K562 (cell line): ENCODE measurements around the gene VDAC2. TPM values are rescaled to one million over a fixed set of nuclear protein-coding genes. Genes with fewer than 3 reads are reported as not detected.

Experiments
- CREM ChIP-seq: IDR thresholded peaks from 2 replicates; pipeline ENCODE4 v1.6.1; 2014; ENCODE audit warnings: antibody characterized with exemption, low read depth
- ERF ChIP-seq: fragments of 450-650 bp; formaldehyde crosslinking; IDR thresholded peaks from 2 replicates; pipeline ENCODE4 v1.4.0; 2020; ENCODE audit warnings: mild to moderate bottlenecking, mixed read lengths
- FUS ChIP-seq: fragments of 200-400 bp; formaldehyde crosslinking; optimal IDR thresholded peaks from 2 replicates; pipeline ENCODE3; 2017; ENCODE audit warnings: low read depth, low read length
- GTF2E2 ChIP-seq: fragments of 200-800 bp; sonication (Bioruptor generic); IDR thresholded peaks from 2 replicates; pipeline ENCODE4 v1.6.1; 2016; ENCODE audit warnings: missing genetic modification characterization, missing compliant biosample characterization
- HDGF ChIP-seq: fragments of 450-650 bp; IDR thresholded peaks from 2 replicates; pipeline ENCODE4 v1.6.1; 2016
- NCOA2 ChIP-seq, 2 experiments: fragments of 450-650 bp; IDR thresholded peaks; 2 replicates each; pipeline ENCODE4 v1.6.1; 2018; ENCODE audit warnings: mild to moderate bottlenecking in 2 of 2, moderate library complexity in 1 of 2; ENCODE audit not compliant: partially characterized antibody in 2 of 2
- NR2C1 ChIP-seq, 2 experiments: fragments of 450-650 bp; IDR thresholded peaks; 2 replicates each; pipeline ENCODE4 v1.6.1; 2017; ENCODE audit warnings: mild to moderate bottlenecking in 2 of 2, antibody characterized with exemption in 1 of 2, inconsistent platforms in 1 of 2, missing compliant biosample characterization in 1 of 2, missing genetic modification characterization in 1 of 2
- NR4A1 ChIP-seq, 2 experiments: fragments of 250-450 bp in 1 of 2; fragments of 450-650 bp in 1 of 2; sonication (Bioruptor Pico) in 1 of 2; IDR thresholded peaks; 2 replicates each; pipeline versions ENCODE4 v1.4.0 to v1.6.1; 2016 to 2020; ENCODE audit warnings: mild to moderate bottlenecking in 2 of 2, missing compliant biosample characterization in 1 of 2, missing genetic modification characterization in 1 of 2, moderate library complexity in 1 of 2
- NRF1 ChIP-seq, 2 experiments: fragments of 450-650 bp; IDR thresholded peaks in 1 of 2; conservative IDR thresholded peaks in 1 of 2; 2 replicates each; pipeline ENCODE4 v1.6.1; 2014; ENCODE audit warnings: mild to moderate bottlenecking in 2 of 2
- RFX7 ChIP-seq: fragments of 250-450 bp; sonication (Bioruptor Pico); IDR thresholded peaks from 2 replicates; pipeline ENCODE4 v1.5.1; 2021; ENCODE audit warnings: mild to moderate bottlenecking
- SPI1 ChIP-seq: IDR thresholded peaks from 2 replicates; pipeline ENCODE4 v1.6.1; 2011; ENCODE audit warnings: low read depth, low read length, control low read depth, borderline replicate concordance
- ZC3H4 ChIP-seq: sonication (generic); formaldehyde crosslinking; IDR thresholded peaks from 2 replicates; pipeline ENCODE4 v1.9.0; 2021; ENCODE audit warnings: missing genetic modification reagents, borderline replicate concordance
- ZFP1 ChIP-seq: fragments of 450-650 bp; formaldehyde crosslinking; IDR thresholded peaks from 2 replicates; pipeline ENCODE4 v1.4.0; 2020; ENCODE audit warnings: mild to moderate bottlenecking, mixed read lengths
- ZFP36 ChIP-seq: fragments of 150-350 bp; IDR thresholded peaks from 2 replicates; pipeline ENCODE4 v1.6.1; 2018; ENCODE audit warnings: low read length, low read depth; ENCODE audit not compliant: partially characterized antibody
- ZNF785 ChIP-seq: fragments of 250-450 bp; sonication (Bioruptor Pico); IDR thresholded peaks from 2 replicates; pipeline ENCODE4 v1.4.0; 2020; ENCODE audit warnings: mild to moderate bottlenecking
- polyA plus RNA-seq, 8 experiments: library from polyadenylated mRNA; depleted of rRNA in 4 of 8; stranded (reverse) in 5 of 8; unstranded in 3 of 8; fragments of >200 nt; fragmentation: Nextera tagmentation in 2 of 8; fragmentation: Illumina TruSeq in 1 of 8; extraction: Ambion mirVana in 2 of 8; extraction: Trizol in 1 of 8; gene quantifications; 2 replicates each; pipeline versions ENCODE4 v1.2.1 to v1.2.3, GENCODE V29; 2011 to 2014; ENCODE audit warnings: inconsistent platforms in 1 of 8, missing spikeins in 1 of 8
- total RNA-seq, 7 experiments: library from RNA; depleted of rRNA in 6 of 7; stranded (reverse); fragments of >200 nt in 6 of 7; fragmentation: Illumina TruSeq in 2 of 7; extraction: Trizol in 2 of 7; gene quantifications; 2 replicates each; pipeline versions ENCODE4 v1.2.1 to v1.2.3, GENCODE V29; 2011 to 2021; ENCODE audit warnings: low replicate concordance in 1 of 7
- TF ChIP-seq, protein P1 (sequence below): IDR thresholded peaks from 2 replicates; pipeline ENCODE4 v1.6.1; 2014; ENCODE audit warnings: antibody characterized with exemption
- TF ChIP-seq, protein P2 (sequence below): fragments of 250-450 bp; sonication (Bioruptor Pico); IDR thresholded peaks from 2 replicates; pipeline ENCODE4 v1.8.0; 2022; ENCODE audit warnings: inconsistent platforms, mild to moderate bottlenecking, moderate library complexity, borderline replicate concordance
- TF ChIP-seq, protein P3 (sequence below): sonication (generic); formaldehyde crosslinking; IDR thresholded peaks from 2 replicates; pipeline ENCODE4 v1.8.0; 2022; ENCODE audit warnings: mild to moderate bottlenecking, missing genetic modification reagents
- TF ChIP-seq, protein P4 (sequence below): sonication (generic); formaldehyde crosslinking; IDR thresholded peaks from 2 replicates; pipeline ENCODE4 v1.8.0; 2023; ENCODE audit warnings: missing genetic modification reagents, mild to moderate bottlenecking, borderline replicate concordance

The VDAC2 gene
- total and polyA plus RNA-seq, 9 of the 15 experiments (the other 6 are each of a cell fraction or from before 2014, with no cell fraction given) = 139 to 450 (median 250) TPM

DNA sequence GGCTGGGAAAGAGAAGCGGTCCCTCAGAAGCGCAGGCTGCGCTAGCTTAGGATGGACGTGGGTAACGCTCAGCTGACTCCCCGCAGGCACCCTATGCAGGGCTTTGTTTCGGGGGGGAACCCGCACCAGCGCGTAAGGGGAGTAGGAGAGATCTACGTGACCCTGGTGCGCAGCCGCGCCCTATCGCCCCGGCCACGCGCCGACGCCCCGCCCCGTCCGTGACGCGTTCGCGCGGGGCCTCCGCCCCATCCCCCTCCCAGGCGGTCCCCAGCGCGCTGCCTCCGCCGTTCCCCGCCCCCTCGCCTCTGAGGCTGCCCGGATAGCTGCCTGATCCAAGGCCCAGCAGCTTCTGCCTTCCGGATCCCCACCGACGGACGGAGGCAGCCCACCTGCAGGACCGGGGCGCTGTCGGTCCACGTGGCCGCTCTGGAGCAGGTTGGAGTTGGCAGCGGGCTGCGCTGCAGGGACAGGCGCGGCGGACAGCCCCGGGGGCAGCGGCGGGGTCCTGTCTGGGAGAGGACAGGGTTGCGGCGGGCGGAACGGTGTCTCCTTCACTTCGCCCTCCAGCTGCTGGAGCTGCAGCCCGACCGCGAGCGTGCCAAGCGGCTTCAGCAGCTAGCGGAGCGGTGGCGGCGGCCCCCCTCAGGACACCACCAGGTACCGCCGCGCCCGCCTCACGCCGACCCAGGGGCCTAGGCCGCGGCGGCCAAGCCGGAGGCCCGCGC is at the start of gene VDAC2 (continued):
- TF ChIP-seq, protein P1, sequence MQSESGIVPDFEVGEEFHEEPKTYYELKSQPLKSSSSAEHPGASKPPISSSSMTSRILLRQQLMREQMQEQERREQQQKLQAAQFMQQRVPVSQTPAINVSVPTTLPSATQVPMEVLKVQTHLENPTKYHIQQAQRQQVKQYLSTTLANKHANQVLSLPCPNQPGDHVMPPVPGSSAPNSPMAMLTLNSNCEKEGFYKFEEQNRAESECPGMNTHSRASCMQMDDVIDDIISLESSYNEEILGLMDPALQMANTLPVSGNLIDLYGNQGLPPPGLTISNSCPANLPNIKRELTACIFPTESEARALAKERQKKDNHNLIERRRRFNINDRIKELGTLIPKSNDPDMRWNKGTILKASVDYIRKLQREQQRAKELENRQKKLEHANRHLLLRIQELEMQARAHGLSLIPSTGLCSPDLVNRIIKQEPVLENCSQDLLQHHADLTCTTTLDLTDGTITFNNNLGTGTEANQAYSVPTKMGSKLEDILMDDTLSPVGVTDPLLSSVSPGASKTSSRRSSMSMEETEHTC = peak; percentile 45; the same call in 1 of the 2 replicates
- TF ChIP-seq ZFP36 = peak; percentile 18
- 0 out of 2 replicates have a peak, but pooled peaks have one; percentile 17 for TF ChIP-seq SPI1
- TF ChIP-seq CREM = peak; percentile 95
- TF ChIP-seq HDGF = no peak
- no peak for TF ChIP-seq ZNF785 (CRISPR knock-in tag)
- no peak for TF ChIP-seq ZFP1 (CRISPR knock-in tag)
- TF ChIP-seq RFX7 = no peak
- peak; percentile 83 for TF ChIP-seq ERF (CRISPR knock-in tag)
- peak; percentile 92 for TF ChIP-seq GTF2E2 (tag)
- TF ChIP-seq, protein P2, sequence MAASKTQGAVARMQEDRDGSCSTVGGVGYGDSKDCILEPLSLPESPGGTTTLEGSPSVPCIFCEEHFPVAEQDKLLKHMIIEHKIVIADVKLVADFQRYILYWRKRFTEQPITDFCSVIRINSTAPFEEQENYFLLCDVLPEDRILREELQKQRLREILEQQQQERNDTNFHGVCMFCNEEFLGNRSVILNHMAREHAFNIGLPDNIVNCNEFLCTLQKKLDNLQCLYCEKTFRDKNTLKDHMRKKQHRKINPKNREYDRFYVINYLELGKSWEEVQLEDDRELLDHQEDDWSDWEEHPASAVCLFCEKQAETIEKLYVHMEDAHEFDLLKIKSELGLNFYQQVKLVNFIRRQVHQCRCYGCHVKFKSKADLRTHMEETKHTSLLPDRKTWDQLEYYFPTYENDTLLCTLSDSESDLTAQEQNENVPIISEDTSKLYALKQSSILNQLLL = no peak
- TF ChIP-seq, protein P3, sequence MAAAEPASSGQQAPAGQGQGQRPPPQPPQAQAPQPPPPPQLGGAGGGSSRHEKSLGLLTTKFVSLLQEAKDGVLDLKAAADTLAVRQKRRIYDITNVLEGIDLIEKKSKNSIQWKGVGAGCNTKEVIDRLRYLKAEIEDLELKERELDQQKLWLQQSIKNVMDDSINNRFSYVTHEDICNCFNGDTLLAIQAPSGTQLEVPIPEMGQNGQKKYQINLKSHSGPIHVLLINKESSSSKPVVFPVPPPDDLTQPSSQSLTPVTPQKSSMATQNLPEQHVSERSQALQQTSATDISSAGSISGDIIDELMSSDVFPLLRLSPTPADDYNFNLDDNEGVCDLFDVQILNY (CRISPR knock-in tag) = no peak; the same call in 1 of the 2 replicates
- TF ChIP-seq NRF1 (conservative IDR thresholded peaks at IDR 0.05 in 1 of 2, IDR thresholded peaks at IDR 0.05 in 1 of 2) = peak; percentile 93 to 94
- TF ChIP-seq NCOA2 (IDR thresholded peaks at IDR 0.05; ENCODE audit: partially characterized antibody in 2 of 2) = peak in 1 of 2 experiments; percentile 100
- no peak for TF ChIP-seq ZC3H4 (CRISPR knock-in tag)
- peak; percentile 57 for TF ChIP-seq NR2C1 (IDR thresholded peaks at IDR 0.05)
- peak; percentile 58 for TF ChIP-seq NR2C1 (tag; IDR thresholded peaks at IDR 0.05)
- peak; percentile 96 for TF ChIP-seq FUS
- no peak for TF ChIP-seq NR4A1 (CRISPR knock-in tag; IDR thresholded peaks at IDR 0.05)
- TF ChIP-seq NR4A1 (tag; IDR thresholded peaks at IDR 0.05) = no peak
- TF ChIP-seq, protein P4, sequence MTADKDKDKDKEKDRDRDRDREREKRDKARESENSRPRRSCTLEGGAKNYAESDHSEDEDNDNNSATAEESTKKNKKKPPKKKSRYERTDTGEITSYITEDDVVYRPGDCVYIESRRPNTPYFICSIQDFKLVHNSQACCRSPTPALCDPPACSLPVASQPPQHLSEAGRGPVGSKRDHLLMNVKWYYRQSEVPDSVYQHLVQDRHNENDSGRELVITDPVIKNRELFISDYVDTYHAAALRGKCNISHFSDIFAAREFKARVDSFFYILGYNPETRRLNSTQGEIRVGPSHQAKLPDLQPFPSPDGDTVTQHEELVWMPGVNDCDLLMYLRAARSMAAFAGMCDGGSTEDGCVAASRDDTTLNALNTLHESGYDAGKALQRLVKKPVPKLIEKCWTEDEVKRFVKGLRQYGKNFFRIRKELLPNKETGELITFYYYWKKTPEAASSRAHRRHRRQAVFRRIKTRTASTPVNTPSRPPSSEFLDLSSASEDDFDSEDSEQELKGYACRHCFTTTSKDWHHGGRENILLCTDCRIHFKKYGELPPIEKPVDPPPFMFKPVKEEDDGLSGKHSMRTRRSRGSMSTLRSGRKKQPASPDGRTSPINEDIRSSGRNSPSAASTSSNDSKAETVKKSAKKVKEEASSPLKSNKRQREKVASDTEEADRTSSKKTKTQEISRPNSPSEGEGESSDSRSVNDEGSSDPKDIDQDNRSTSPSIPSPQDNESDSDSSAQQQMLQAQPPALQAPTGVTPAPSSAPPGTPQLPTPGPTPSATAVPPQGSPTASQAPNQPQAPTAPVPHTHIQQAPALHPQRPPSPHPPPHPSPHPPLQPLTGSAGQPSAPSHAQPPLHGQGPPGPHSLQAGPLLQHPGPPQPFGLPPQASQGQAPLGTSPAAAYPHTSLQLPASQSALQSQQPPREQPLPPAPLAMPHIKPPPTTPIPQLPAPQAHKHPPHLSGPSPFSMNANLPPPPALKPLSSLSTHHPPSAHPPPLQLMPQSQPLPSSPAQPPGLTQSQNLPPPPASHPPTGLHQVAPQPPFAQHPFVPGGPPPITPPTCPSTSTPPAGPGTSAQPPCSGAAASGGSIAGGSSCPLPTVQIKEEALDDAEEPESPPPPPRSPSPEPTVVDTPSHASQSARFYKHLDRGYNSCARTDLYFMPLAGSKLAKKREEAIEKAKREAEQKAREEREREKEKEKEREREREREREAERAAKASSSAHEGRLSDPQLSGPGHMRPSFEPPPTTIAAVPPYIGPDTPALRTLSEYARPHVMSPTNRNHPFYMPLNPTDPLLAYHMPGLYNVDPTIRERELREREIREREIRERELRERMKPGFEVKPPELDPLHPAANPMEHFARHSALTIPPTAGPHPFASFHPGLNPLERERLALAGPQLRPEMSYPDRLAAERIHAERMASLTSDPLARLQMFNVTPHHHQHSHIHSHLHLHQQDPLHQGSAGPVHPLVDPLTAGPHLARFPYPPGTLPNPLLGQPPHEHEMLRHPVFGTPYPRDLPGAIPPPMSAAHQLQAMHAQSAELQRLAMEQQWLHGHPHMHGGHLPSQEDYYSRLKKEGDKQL (CRISPR knock-in tag) = no peak
